SH-SY5Y (cell line): Measurements from ENCODE around the gene TIGD4.

Source experiments
- GATA2 ChIP-seq: IDR thresholded peaks from 2 replicates; pipeline ENCODE4 v1.6.1; 2011; ENCODE audit warnings: mild to moderate bottlenecking, low read depth, low read length
- GATA3 ChIP-seq: IDR thresholded peaks from 2 replicates; pipeline ENCODE4 v1.6.1; 2011; ENCODE audit warnings: low read depth, mild to moderate bottlenecking, low read length, moderate library complexity

The TIGD4 gene

GRCh38 chr4:152747444-152747843 is 32.1 kb downstream of the TIGD4 start:
- TF ChIP-seq GATA2 (no peak), GATA3 (no peak)

GRCh38 chr4:152738827-152739226 is 40.7 kb downstream of the TIGD4 start:
- no peak for TF ChIP-seq GATA2
- TF ChIP-seq GATA3 = no peak

- TF ChIP-seq GATA2 (no peak), GATA3 (no peak)
Measured at GRCh38 chr4:152735906-152736305, 43.6 kb downstream of the TIGD4 start.

GRCh38 chr4:152735396-152735859 is 44.1 kb downstream of the TIGD4 start:
- TF ChIP-seq GATA2 (no peak), GATA3 (no peak)

GRCh38 chr4:152734699-152735050 is 44.9 kb downstream of the TIGD4 start:
- TF ChIP-seq GATA3 (no peak), GATA2 (no peak)

GRCh38 chr4:152734015-152734698 is 45.4 kb downstream of the TIGD4 start:
- TF ChIP-seq GATA2 (no peak), GATA3 (no peak)

GRCh38 chr4:152731997-152732396 is 47.5 kb downstream of the TIGD4 start:
- TF ChIP-seq GATA3 = no peak
- no peak for TF ChIP-seq GATA2

- no peak for TF ChIP-seq GATA2
- TF ChIP-seq GATA3 = no peak
Measured at GRCh38 chr4:152729466-152729865, 50.1 kb downstream of the TIGD4 start.

GRCh38 chr4:152728343-152728742 is 51.2 kb downstream of the TIGD4 start:
- TF ChIP-seq GATA3 (no peak), GATA2 (no peak)

GRCh38 chr4:152727784-152728183 is 51.7 kb downstream of the TIGD4 start:
- TF ChIP-seq GATA3 (no peak), GATA2 (no peak)

GRCh38 chr4:152724494-152724893 is 55.0 kb downstream of the TIGD4 start:
- TF ChIP-seq GATA2 = no peak
- TF ChIP-seq GATA3 = no peak

- TF ChIP-seq GATA2 (no peak), GATA3 (no peak)
Measured at GRCh38 chr4:152723236-152723635, 56.3 kb downstream of the TIGD4 start.

GRCh38 chr4:152719801-152720556 is 59.6 kb downstream of the TIGD4 start:
- TF ChIP-seq GATA2 = no peak
- TF ChIP-seq GATA3 = no peak
